SK-N-SH (cell line): ENCODE results near the gene SLC14A1.

Experiments used
- CTCF ChIP-seq: fragments of 200-600 bp; sonication (generic); IDR thresholded peaks from 2 replicates; pipeline ENCODE4 v1.6.1; 2017; ENCODE audit warnings: antibody characterized with exemption, mild to moderate bottlenecking, moderate library complexity
- EP300 ChIP-seq, 2 experiments: IDR thresholded peaks; 2 replicates each; pipeline versions ENCODE4 v1.4.0 to v1.6.1; 2012; ENCODE audit warnings: borderline replicate concordance in 1 of 2, low read depth in 1 of 2, low read length in 1 of 2
- EZH2phosphoT487 ChIP-seq: fragments of 200-600 bp; sonication (generic); IDR thresholded peaks from 2 replicates; pipeline ENCODE4 v1.6.1; 2017; ENCODE audit warnings: low read depth, mixed run types, mild to moderate bottlenecking, antibody characterized with exemption, moderate library complexity, borderline replicate concordance
- FOSL2 ChIP-seq: IDR thresholded peaks from 2 replicates; pipeline ENCODE4 v1.4.0; 2012; ENCODE audit warnings: low read depth, mild to moderate bottlenecking, moderate library complexity, borderline replicate concordance
- JUND ChIP-seq: IDR thresholded peaks from 2 replicates; pipeline ENCODE4 v1.4.0; 2012
- NRF1 ChIP-seq: IDR thresholded peaks from 2 replicates; pipeline ENCODE4 v1.6.1; 2012; ENCODE audit warnings: low read depth, mild to moderate bottlenecking, low read length
- POLR2AphosphoS5 ChIP-seq: IDR thresholded peaks from 2 replicates; pipeline ENCODE4 v1.6.1; 2012; ENCODE audit warnings: low read depth, low read length
- REST ChIP-seq: IDR thresholded peaks from 2 replicates; pipeline ENCODE4 v1.6.1; 2012; ENCODE audit warnings: mild to moderate bottlenecking, low read depth, low read length, moderate library complexity
- RFX5 ChIP-seq: IDR thresholded peaks from 2 replicates; pipeline ENCODE4 v1.6.1; 2012; ENCODE audit warnings: mild to moderate bottlenecking, improper control_type of control experiment, low read length
- SIN3A ChIP-seq: IDR thresholded peaks from 2 replicates; pipeline ENCODE4 v1.6.1; 2012; ENCODE audit warnings: low read depth, mild to moderate bottlenecking, low read length, moderate library complexity, borderline replicate concordance
- SMC3 ChIP-seq: IDR thresholded peaks from 2 replicates; pipeline ENCODE4 v1.6.1; 2012; ENCODE audit warnings: low read depth, low read length, improper control_type of control experiment
- USF1 ChIP-seq: IDR thresholded peaks from 2 replicates; pipeline ENCODE4 v1.4.0; 2012; ENCODE audit warnings: low read depth, borderline replicate concordance
- YY1 ChIP-seq: IDR thresholded peaks from 2 replicates; pipeline ENCODE4 v1.4.0; 2012; ENCODE audit warnings: low read depth, mild to moderate bottlenecking

DNA sequence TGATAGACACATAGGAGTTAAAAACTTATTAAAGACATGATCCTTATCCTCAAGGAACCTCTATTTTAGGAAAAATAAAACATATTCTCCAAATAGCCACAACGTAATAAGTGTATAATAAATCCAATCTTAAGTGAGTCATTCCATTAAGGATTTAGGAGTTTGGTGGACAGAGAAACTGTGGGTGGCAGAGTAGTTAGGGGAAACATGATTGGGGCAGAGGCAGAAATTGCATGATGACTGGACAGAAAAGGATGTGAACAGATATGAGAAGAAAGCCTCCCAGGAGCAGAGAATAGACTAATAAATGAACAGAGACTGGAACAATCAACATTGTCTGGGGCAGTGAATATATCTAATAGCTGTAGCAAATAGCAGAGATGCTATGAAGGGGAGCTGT, 53.4 kb downstream of the SLC14A1 start:
- no peak; the same call in 1 of the 2 replicates for TF ChIP-seq CTCF
- no peak for TF ChIP-seq REST
- TF ChIP-seq EZH2phosphoT487 = no peak
- no peak for TF ChIP-seq RFX5
- TF ChIP-seq YY1 = no peak
- TF ChIP-seq JUND = peak; percentile 68
- TF ChIP-seq SMC3 = no peak
- TF ChIP-seq USF1 = no peak
- no peak for TF ChIP-seq NRF1
- peak in 1 of 2 experiments; percentile 71; a peak in 1 of 4 replicates for TF ChIP-seq EP300 (IDR thresholded peaks at IDR 0.05; ENCODE audit: borderline replicate concordance in 1 of 2, low read depth in 1 of 2, low read length in 1 of 2)
- peak; percentile 69; the same call in 1 of the 2 replicates for TF ChIP-seq FOSL2
- TF ChIP-seq POLR2AphosphoS5 = no peak
- TF ChIP-seq SIN3A = no peak
